ENCODE data around the gene SERPINB6.

DNA sequence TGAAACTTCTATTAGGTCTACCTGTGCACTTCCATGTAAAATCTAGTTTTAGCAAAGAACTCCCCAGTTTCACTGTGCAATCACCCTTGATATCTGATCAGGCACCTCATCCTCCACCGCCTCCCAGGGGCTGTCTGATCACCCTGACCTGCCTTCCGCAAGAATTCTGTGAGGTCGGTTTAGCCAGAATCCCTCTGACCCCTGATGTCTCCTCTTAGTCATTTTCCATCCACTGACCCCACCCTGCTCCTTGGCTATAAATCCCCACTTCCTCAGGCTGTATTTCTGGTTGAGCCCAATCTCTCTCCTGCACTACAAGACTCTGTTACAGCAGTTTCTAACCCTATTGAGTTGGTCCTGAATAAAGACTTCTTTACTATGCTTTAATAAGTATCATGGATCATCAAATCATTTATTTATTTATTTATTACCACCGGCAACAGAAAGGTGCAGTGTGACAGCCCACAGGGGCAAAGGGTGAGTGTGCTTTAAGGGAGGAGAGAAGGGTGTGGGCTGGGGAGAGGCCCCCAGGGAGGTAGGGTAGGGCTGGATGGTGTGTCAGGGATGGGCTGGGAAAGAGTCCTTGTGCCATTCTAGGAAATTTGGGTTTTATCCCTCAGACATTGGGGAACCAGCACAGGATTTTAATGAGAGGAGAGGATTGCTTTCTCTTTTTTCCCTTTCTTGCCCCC lies 11.2 kb upstream of the SERPINB6 start:
- no peak for TF ChIP-seq EZH2phosphoT487 (IDR thresholded peaks at IDR 0.05; ENCODE audit: borderline replicate concordance, low read length)
- TF ChIP-seq, protein P1, sequence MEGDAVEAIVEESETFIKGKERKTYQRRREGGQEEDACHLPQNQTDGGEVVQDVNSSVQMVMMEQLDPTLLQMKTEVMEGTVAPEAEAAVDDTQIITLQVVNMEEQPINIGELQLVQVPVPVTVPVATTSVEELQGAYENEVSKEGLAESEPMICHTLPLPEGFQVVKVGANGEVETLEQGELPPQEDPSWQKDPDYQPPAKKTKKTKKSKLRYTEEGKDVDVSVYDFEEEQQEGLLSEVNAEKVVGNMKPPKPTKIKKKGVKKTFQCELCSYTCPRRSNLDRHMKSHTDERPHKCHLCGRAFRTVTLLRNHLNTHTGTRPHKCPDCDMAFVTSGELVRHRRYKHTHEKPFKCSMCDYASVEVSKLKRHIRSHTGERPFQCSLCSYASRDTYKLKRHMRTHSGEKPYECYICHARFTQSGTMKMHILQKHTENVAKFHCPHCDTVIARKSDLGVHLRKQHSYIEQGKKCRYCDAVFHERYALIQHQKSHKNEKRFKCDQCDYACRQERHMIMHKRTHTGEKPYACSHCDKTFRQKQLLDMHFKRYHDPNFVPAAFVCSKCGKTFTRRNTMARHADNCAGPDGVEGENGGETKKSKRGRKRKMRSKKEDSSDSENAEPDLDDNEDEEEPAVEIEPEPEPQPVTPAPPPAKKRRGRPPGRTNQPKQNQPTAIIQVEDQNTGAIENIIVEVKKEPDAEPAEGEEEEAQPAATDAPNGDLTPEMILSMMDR (IDR thresholded peaks at IDR 0.05; ENCODE audit: low read depth, low read length, poor library complexity, severe bottlenecking) = no peak
